ENCODE data around the gene SMARCB1.
A peak's percentile ranks its signal among the peaks of the same experiment; 100 is the strongest.

Gene SMARCB1

DNA sequence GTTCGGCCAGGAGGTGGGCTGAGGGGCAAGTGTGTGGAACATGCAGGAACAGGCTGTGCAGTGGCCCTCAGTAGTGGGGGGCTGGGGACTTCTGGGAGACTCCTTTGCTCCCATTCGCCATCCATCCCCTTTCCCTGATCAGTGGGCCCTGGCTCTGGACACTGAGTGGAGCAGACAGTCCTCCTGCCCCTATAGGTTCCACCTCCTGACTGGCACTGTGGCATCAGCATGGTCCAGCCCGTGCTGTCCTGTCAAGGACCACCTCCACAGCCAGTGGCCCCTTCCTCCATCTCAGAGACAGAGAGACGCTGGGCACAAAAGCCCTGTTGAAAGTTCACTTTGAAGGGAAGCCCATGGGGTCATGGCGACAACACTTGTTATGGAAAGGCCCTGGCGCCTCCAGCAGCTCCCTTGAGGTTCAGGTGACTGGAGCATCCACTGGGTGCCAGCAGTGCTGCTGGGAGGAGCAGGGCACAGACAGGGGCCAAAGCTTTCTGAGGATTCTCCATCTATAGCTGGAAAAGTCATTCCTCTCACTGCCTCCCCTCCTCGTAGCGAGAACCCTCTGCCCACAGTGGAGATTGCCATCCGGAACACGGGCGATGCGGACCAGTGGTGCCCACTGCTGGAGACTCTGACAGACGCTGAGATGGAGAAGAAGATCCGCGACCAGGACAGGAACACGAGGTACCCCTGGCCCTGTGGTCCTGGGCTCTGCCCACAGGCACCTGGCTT lies 46.4 kb downstream of the SMARCB1 start:
- no peak for DNase-seq

DNA sequence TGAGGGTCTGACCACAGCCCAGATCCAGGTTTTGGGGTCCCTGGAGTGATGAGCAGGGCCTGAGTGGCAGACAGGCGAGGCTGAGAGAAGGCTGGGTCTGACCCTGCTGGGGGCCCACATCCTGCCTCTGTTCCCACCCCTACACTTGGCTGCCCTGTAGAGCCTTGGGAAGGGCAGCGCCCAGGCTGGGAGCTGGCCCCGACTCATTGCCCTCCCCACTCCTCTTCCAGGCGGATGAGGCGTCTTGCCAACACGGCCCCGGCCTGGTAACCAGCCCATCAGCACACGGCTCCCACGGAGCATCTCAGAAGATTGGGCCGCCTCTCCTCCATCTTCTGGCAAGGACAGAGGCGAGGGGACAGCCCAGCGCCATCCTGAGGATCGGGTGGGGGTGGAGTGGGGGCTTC lies 47.1 kb downstream of the SMARCB1 start:
- no peak for DNase-seq

- no peak for DNase-seq
These were observed 47.6 kb downstream of the SMARCB1 start for GRCh38 chr22:23834406-23834792.

DNA sequence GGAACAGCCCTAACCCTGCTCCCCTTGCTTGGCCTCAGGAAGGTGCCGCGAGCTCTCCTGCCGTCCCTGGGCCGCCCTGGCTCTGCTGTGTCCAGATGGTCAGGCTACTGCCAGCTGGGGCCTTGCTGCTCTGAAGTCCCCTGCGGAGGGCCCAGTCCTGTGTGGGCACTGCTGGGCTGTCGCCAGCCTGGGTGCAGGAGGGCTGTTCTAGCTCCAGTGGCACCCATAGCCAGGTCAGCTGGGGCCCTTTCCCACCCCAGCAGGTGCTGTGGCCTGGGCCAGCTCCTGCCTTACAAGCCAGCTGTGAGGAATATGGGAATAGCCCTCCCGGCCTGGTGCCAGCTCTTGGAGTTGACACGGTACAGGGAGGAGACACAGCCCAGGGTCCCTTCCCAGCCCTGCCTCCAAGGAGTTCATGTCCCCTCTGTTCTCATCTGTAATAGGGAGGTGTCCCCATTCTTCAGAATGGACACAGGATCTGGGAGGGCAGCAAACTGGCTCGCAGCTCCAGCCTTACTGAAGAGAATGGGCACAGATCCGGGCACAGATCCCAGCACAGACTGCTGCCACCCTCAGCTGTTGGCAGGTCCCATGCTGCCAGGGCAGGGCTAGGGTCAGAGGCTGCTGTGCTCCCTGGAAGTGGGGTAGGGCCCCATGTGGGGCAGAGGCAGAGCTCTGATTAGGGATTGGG lies 48.2 kb downstream of the SMARCB1 start:
- DNase-seq, result no peak

DNA sequence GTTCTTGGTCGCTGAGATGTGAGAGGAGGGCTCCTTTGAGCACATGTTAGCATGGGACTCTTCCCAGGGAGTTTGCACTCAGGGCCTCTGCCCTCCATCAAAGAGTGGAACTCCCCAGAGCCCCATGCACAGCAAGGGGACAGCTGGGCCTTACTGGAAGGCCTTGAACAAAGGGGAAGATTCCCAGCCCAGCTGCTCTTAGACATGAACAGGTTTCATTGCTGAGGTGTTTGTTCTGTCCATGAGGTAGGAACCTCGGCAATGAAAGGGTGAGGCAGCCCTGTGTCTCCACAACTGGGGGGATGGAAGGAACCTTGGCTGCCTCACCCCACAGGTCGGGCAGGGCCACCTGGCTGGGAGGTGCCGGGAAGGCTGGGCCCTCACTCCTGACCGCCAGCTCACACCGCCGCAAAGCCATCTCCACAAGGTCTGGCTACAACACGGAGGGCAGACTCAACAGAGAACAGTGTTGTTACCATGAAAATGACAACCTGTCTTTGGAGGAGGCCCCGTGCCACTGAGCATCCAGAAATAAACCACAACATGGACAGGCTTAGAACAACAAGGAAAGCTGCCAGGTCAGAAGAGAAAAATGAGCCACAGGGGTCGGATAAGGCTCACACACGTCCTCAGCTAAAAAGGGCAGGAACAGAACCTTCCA lies 48.8 kb downstream of the SMARCB1 start:
- no peak for DNase-seq

GRCh38 chr22:23836281-23836680 lies 49.5 kb downstream of the SMARCB1 start:
- no peak for DNase-seq

GRCh38 chr22:23836692-23837495 lies 50.1 kb downstream of the SMARCB1 start:
- DNase-seq, result no peak

DNA sequence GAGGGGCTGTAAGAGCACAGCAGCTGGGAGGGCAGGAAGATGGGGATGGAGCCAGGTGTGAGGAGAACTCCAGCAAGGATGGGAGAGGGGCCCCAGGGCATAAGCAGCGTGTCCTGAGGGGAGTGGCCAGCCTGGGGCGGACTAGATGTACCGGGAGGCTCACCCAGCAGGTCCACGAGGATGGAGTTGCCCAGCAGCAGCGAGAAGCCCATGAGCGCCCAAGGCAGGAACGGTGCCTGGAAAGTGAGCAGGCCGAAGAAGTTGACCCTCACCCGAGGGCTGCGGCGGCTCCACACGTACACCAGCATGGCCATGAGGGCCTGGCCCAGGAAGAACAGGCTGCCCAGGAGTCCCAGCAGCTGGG lies 50.7 kb downstream of the SMARCB1 start:
- DNase-seq, result no peak

DNA sequence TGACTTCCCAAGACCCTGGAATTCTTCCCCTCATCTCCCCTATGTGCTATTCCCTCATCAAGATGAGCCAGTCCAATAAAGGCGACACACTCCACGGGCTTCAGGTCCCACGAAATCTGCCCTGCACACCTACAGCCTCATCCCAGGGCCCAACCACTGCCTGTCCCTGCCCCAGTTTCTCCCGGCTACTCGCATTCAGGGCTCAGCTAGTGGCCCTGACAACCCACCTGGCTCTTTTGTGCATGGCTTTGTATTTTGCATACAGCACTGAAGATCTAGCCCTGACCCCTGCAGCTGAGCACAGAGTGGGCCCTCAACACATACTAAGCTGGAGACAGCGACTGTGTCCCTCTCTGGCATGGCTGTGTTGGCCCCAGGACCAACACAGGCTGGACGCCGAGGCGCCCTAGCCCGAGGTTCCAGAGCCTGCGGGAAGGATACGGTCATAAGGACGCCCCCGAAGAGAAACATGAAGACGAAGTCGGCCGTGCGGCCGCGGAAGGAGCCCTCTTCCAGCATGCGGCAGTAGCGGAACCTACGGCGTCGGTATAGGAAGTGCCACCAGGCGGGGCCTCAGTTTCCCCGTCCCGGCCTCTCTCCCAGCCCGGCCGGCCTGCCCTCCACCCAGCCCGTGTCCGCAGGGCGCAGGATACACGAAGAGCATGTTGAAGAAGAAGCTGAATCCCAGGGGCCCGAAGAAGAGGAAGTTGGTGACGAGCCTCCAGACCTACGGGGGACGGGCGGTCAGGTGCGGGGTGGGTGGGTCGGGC lies 51.3 kb downstream of the SMARCB1 start:
- DNase-seq, result no peak

DNA sequence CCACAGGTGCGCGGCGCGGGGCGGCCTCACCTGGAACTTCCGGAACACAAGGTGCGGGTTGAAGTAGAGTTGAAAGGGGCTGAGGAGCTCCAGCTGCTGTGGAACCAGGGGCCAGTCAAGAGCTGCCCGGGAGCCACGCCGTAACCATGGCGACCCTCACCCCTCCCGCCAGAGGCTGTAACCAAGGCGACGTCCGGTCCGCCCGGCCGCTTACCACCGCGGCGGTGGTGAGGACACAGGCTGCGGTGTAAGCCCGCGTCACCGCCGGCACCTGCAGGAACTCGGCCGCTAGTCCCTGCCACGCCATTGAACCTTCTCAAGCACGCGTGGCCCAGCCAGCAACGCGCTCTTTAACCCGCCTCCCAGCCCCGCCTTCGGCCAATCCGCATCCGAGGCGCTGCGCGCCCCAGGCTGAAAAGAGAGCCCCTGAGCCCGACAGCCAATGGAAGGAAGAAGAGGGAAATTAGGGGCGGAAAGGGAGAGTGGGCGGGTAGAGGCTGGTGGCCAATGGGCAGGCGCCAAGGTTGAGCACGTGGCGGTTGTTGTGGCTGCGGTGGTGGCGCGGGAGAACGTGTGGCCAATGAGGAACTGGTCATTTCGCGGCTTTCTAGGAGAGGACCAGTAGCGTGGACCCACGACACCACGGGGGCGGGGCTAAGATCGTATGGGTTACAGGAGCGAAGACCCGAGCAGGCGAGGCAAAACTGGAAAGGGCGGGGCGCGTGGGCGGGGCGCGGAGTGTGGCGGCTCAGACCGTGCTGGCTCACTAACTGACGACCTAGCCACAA lies 52.1 kb downstream of the SMARCB1 start, which contains the start of gene DERL3:
Gene DERL3, minus strand, starts transcription at position 326 of the 788 bp plus-strand sequence. Its CDS starts 19 bp downstream, at position 307.
- DNase-seq, result peak; percentile 91

- no peak for DNase-seq
These were observed 53.3 kb downstream of the SMARCB1 start for GRCh38 chr22:23840026-23840425.

DNA sequence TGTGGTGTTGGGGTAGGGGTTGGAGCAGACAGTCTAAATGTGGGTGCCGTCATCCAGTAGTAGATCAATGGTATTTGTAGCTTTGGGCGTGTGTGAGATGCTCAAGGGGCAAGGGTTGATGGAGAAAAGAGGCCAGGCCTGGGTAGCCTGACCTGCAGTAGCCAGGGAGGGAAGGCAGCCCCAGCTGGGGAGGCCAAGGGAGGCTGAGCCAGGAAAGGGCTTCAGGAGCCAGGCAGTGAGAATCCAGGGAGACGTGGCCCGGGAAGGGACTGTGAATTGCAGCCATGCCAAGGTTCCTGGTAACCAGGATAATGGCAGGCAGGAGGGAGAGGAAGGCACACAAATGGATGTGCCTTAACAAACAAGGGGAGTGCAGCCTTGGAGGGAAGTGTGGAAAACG lies 54.5 kb downstream of the SMARCB1 start:
- no peak for DNase-seq

GRCh38 chr22:23841736-23842445 lies 55.1 kb downstream of the SMARCB1 start:
- DNase-seq, result no peak

DNA sequence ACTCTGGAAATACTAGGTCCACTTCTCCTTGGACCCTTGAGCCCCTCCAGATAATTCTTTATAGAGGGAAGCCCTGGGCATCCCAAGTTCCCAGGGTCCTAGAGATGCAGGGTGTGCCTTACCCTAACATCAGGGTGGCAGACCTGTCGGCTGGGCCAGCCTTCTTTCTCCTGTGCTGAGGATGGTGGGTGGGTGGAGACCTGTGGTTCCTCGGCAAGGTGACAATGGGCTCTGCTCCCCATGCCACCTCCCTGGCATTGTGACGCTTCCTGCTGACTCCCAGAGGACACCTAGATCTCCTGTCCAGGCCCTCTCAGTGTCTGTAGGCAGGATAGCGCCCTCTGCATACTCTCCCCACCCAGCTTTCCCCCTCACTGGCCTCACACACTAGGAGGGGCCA lies 55.8 kb downstream of the SMARCB1 start:
- DNase-seq, result no peak

DNA sequence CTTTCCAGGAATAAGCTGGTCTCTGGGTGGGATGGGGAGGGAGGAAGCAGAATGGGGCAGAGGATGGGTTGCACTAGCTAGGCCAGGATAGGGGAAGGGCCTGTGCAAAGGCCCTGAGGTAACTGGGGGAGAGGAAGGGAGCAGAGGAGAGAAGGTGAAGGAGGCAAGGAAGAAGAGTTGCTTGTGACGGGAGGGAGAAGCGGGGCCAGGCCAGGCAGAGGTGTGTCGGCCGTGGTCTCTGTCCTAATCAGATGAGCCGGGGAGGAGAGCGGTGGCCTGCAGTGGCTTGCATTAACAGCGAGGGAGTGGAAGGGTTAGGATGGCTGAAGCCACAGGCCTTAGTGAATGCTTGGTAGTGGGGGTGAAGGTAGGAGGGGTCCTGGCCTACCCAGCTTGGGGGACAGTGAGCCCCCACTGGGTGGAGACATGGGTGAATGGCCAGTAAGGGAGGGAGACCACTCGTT lies 58.0 kb downstream of the SMARCB1 start:
- DNase-seq, result no peak

- DNase-seq, result no peak
These were observed 58.7 kb downstream of the SMARCB1 start for GRCh38 chr22:23845265-23846080.

DNA sequence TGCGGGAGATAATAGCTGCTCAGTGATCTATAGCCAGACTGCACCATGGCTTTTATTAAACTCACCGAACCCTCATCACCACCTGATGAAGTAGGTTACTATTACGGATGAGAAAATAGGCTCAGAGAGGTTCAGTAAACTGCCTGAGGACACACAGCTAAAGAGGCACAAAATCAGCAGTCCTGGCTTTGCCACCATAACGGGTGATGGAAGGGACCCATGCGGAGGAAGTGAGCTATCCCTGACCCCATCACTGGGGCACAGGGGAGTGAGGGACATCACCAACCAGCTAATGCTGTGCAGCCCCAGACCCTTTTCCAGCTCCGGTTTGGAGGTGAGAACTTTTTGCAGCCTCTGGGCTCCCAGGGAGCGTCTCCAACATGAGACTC lies 59.3 kb downstream of the SMARCB1 start:
- no peak for DNase-seq

DNA sequence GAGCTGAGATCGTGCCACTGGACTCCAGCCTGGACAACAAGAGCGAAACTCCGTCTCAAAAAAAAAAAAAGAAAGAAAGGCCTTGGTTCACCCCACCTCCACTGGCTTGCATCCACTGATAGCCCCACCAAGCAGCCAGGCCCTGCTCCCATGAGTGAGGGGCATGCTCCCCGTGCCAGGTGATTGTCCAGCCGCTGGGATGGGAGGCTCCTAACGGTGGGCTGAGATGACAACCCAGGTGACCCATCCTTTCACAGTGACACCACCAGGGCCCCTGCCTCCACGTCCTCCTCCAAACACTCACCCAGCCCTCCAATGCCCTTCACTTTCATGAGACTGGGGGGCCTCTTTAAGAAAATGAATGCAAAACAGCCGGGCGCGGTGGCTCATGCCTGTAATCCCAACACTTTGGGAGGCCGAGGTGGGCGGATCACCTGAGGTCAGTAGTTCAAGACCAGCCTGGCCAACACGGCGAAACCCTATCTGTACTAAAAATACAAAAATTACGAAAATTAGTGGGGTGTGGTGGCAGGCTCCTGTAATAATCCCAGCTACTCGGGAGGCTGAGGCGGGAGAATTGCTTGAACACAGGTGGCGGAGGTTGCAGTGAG lies 60.6 kb downstream of the SMARCB1 start:
- DNase-seq, result no peak

Measured in stimulated activated CD4-positive, alpha-beta T cell treated with anti-CD3 and anti-CD28 coated beads, Interleukin-12 subunit alpha, Interleukin-12 subunit beta, amount 100 ng/mL, for 4 hours (primary cell).